SH-SY5Y (cell line): ENCODE measurements around the gene MRGPRF.

Experiments used
- GATA2 ChIP-seq: IDR thresholded peaks from 2 replicates; pipeline ENCODE4 v1.6.1; 2011; ENCODE audit warnings: mild to moderate bottlenecking, low read depth, low read length
- GATA3 ChIP-seq: IDR thresholded peaks from 2 replicates; pipeline ENCODE4 v1.6.1; 2011; ENCODE audit warnings: low read depth, mild to moderate bottlenecking, low read length, moderate library complexity

Gene MRGPRF

GRCh38 chr11:69054397-69055211, 41.6 kb upstream of the MRGPRF start:
- TF ChIP-seq GATA2 (no peak), GATA3 (no peak)

GRCh38 chr11:69053546-69054396, 40.7 kb upstream of the MRGPRF start:
- no peak for TF ChIP-seq GATA3
- no peak for TF ChIP-seq GATA2

GRCh38 chr11:69053169-69053477, 40.1 kb upstream of the MRGPRF start:
- no peak for TF ChIP-seq GATA2
- TF ChIP-seq GATA3: no peak

- TF ChIP-seq GATA3: no peak
- no peak for TF ChIP-seq GATA2
Measured at GRCh38 chr11:69052343-69053168, 39.5 kb upstream of the MRGPRF start.

GRCh38 chr11:69051381-69052342, 38.6 kb upstream of the MRGPRF start:
- TF ChIP-seq GATA2 (no peak), GATA3 (no peak)

GRCh38 chr11:69050592-69051380, 37.7 kb upstream of the MRGPRF start:
- no peak for TF ChIP-seq GATA3
- TF ChIP-seq GATA2: no peak

GRCh38 chr11:69049490-69049867, 36.4 kb upstream of the MRGPRF start:
- TF ChIP-seq GATA2: no peak
- TF ChIP-seq GATA3: no peak

- TF ChIP-seq GATA2 (no peak), GATA3 (no peak)
Measured at GRCh38 chr11:69048694-69049489, 35.8 kb upstream of the MRGPRF start, which contains the start of gene TPCN2. TSS of gene TPCN2 (plus strand) at chr11:69048932. CDS start at chr11:69048998, 66 bp downstream.

GRCh38 chr11:69048031-69048693, 35.1 kb upstream of the MRGPRF start:
- TF ChIP-seq GATA3: no peak
- no peak for TF ChIP-seq GATA2

GRCh38 chr11:69044111-69045013, 31.3 kb upstream of the MRGPRF start:
- TF ChIP-seq GATA3 (no peak), GATA2 (no peak)

GRCh38 chr11:69041516-69041915, 28.5 kb upstream of the MRGPRF start:
- no peak for TF ChIP-seq GATA2
- TF ChIP-seq GATA3: no peak
